GM12878 (cell line): ENCODE measurements around the gene GARRE1. TPM values are rescaled to one million over a fixed set of nuclear protein-coding genes. Genes with fewer than 3 reads are reported as not detected.

Source experiments
- CBFB ChIP-seq: IDR thresholded peaks from 2 replicates; pipeline ENCODE4 v1.6.1; 2016; ENCODE audit warnings: antibody characterized with exemption, low read depth
- EP300 ChIP-seq, 2 experiments: fragments of 150-350 bp in 1 of 2; IDR thresholded peaks; 2 replicates each; pipeline ENCODE4 v1.6.1; 2011 to 2012; ENCODE audit warnings: low read depth in 2 of 2, low read length in 2 of 2, borderline replicate concordance in 1 of 2, improper control_type of control experiment in 1 of 2, inconsistent platforms in 1 of 2; ENCODE audit not compliant: control insufficient read depth in 1 of 2
- ESRRA ChIP-seq: IDR thresholded peaks from 2 replicates; pipeline ENCODE4 v1.6.1; 2012; ENCODE audit warnings: mild to moderate bottlenecking, low read length, improper control_type of control experiment
- IKZF1 ChIP-seq: fragments of 450-650 bp; conservative IDR thresholded peaks from 2 replicates; pipeline ENCODE4 v1.6.1; 2017; ENCODE audit warnings: antibody characterized with exemption, mild to moderate bottlenecking
- MLLT1 ChIP-seq: fragments of 450-650 bp; IDR thresholded peaks from 2 replicates; pipeline ENCODE4 v1.6.1; 2016; ENCODE audit warnings: mild to moderate bottlenecking
- NFYA ChIP-seq: IDR thresholded peaks from 2 replicates; pipeline ENCODE4 v1.6.1; 2011; ENCODE audit warnings: low read depth, mild to moderate bottlenecking, low read length, improper control_type of control experiment, borderline replicate concordance
- NR2C1 ChIP-seq: fragments of 450-650 bp; IDR thresholded peaks from 2 replicates; pipeline ENCODE4 v1.6.1; 2017; ENCODE audit warnings: antibody characterized with exemption, mild to moderate bottlenecking, moderate library complexity
- PAX5 ChIP-seq: IDR thresholded peaks from 2 replicates; pipeline ENCODE4 v1.6.1; 2011; ENCODE audit warnings: low read depth, low read length, borderline replicate concordance
- RELA ChIP-seq: fragments of 450-650 bp; IDR thresholded peaks from 2 replicates; pipeline ENCODE4 v1.8.0; 2014; ENCODE audit warnings: borderline replicate concordance; ENCODE audit not compliant: partially characterized antibody
- SIX5 ChIP-seq: IDR thresholded peaks from 2 replicates; pipeline ENCODE4 v1.6.1; 2011; ENCODE audit warnings: mild to moderate bottlenecking, low read depth, low read length, moderate library complexity; ENCODE audit not compliant: severe bottlenecking
- SUPT20H ChIP-seq: IDR thresholded peaks from 2 replicates; pipeline ENCODE4 v1.6.1; 2011; ENCODE audit warnings: low read depth, mild to moderate bottlenecking, low read length, moderate library complexity, borderline replicate concordance; ENCODE audit not compliant: control insufficient read depth
- polyA plus RNA-seq, 11 experiments: library from polyadenylated mRNA; depleted of rRNA in 4 of 11; unstranded in 6 of 11; stranded (reverse) in 5 of 11; fragments of >200 nt; fragmentation: Nextera tagmentation in 4 of 11; fragmentation: Illumina TruSeq in 1 of 11; extraction: Ambion mirVana in 4 of 11; extraction: Trizol in 1 of 11; gene quantifications; 1 replicate in 1 of 11; 2 replicates in 10 of 11; pipeline versions ENCODE4 v1.2.1 to v1.2.3, GENCODE V29; 2011 to 2016; ENCODE audit warnings: inconsistent platforms in 2 of 11, missing spikeins in 2 of 11, low read depth in 1 of 11
- total RNA-seq, 4 experiments: library from RNA; depleted of rRNA in 3 of 4; stranded (reverse); fragments of >200 nt in 3 of 4; fragmentation: Illumina TruSeq in 1 of 4; extraction: Trizol in 1 of 4; gene quantifications; 2 replicates each; pipeline versions ENCODE4 v1.2.1 to v1.2.3, GENCODE V29; 2013 to 2021
- TF ChIP-seq, protein P1 (sequence below): IDR thresholded peaks from 2 replicates; pipeline ENCODE4 v1.6.1; 2012; ENCODE audit warnings: improper control_type of control experiment, low read depth, low read length; ENCODE audit not compliant: insufficient replicate concordance
- TF ChIP-seq, protein P2 (sequence below): IDR thresholded peaks from 2 replicates; pipeline ENCODE4 v1.6.1; 2012; ENCODE audit warnings: low read length, inconsistent platforms
- TF ChIP-seq, protein P3 (sequence below): fragments of 450-650 bp; conservative IDR thresholded peaks from 2 replicates; pipeline ENCODE4 v1.6.1; 2017; ENCODE audit warnings: mild to moderate bottlenecking, moderate library complexity

The GARRE1 gene
- total and polyA plus RNA-seq, 10 of the 15 experiments (the other 5 are each of a cell fraction or from before 2014, with no cell fraction given): 1.1 to 9.4 (median 5.1) TPM

DNA sequence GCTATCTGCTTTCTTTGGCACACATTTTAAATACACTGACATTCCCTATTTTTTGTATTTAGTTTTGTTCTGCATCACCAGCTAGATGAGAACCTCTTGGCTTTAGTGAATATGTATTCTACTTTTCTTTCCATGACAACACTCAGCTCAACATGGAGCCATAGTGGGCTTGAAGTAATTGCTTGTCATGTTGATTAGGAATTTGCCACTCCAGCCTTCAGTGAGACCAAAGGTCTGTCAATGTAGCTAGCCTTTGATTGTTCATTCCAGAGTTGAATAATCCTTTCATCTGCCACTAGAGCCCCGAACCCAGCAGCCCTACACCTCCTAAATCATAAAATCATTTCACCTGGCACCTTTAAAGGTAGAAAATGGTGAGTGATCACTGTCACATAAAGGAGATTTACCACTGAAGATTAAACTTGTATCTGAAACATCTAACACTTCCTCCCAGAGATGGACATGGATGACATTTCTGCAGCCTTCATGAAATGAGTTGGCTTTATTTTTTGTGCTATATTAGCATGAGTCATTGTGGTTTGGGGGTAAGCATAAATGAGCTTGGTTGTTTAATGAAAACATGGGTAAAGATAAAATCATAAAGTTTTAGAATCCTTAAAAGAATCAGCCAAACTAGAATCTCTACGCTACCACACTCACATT, 29.2 kb upstream of the GARRE1 start (continued):
- TF ChIP-seq SUPT20H (no peak), ESRRA (no peak), PAX5 (no peak), NR2C1 (no peak), CBFB (0 out of 2 replicates have a peak, but pooled peaks have one; percentile 39), EP300 (IDR thresholded peaks at IDR 0.05; ENCODE audit: borderline replicate concordance in 1 of 2, control insufficient read depth in 1 of 2, low read depth in 2 of 2, low read length in 2 of 2) (no peak), SIX5 (no peak), MLLT1 (no peak), NFYA (no peak), IKZF1 (no peak), RELA (no peak)
- TF ChIP-seq, protein P1, sequence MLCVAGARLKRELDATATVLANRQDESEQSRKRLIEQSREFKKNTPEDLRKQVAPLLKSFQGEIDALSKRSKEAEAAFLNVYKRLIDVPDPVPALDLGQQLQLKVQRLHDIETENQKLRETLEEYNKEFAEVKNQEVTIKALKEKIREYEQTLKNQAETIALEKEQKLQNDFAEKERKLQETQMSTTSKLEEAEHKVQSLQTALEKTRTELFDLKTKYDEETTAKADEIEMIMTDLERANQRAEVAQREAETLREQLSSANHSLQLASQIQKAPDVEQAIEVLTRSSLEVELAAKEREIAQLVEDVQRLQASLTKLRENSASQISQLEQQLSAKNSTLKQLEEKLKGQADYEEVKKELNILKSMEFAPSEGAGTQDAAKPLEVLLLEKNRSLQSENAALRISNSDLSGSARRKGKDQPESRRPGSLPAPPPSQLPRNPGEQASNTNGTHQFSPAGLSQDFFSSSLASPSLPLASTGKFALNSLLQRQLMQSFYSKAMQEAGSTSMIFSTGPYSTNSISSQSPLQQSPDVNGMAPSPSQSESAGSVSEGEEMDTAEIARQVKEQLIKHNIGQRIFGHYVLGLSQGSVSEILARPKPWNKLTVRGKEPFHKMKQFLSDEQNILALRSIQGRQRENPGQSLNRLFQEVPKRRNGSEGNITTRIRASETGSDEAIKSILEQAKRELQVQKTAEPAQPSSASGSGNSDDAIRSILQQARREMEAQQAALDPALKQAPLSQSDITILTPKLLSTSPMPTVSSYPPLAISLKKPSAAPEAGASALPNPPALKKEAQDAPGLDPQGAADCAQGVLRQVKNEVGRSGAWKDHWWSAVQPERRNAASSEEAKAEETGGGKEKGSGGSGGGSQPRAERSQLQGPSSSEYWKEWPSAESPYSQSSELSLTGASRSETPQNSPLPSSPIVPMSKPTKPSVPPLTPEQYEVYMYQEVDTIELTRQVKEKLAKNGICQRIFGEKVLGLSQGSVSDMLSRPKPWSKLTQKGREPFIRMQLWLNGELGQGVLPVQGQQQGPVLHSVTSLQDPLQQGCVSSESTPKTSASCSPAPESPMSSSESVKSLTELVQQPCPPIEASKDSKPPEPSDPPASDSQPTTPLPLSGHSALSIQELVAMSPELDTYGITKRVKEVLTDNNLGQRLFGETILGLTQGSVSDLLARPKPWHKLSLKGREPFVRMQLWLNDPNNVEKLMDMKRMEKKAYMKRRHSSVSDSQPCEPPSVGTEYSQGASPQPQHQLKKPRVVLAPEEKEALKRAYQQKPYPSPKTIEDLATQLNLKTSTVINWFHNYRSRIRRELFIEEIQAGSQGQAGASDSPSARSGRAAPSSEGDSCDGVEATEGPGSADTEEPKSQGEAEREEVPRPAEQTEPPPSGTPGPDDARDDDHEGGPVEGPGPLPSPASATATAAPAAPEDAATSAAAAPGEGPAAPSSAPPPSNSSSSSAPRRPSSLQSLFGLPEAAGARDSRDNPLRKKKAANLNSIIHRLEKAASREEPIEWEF: no peak
- TF ChIP-seq, protein P2, sequence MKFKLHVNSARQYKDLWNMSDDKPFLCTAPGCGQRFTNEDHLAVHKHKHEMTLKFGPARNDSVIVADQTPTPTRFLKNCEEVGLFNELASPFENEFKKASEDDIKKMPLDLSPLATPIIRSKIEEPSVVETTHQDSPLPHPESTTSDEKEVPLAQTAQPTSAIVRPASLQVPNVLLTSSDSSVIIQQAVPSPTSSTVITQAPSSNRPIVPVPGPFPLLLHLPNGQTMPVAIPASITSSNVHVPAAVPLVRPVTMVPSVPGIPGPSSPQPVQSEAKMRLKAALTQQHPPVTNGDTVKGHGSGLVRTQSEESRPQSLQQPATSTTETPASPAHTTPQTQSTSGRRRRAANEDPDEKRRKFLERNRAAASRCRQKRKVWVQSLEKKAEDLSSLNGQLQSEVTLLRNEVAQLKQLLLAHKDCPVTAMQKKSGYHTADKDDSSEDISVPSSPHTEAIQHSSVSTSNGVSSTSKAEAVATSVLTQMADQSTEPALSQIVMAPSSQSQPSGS: peak; percentile 42; the same call in 1 of the 2 replicates
- TF ChIP-seq, protein P3, sequence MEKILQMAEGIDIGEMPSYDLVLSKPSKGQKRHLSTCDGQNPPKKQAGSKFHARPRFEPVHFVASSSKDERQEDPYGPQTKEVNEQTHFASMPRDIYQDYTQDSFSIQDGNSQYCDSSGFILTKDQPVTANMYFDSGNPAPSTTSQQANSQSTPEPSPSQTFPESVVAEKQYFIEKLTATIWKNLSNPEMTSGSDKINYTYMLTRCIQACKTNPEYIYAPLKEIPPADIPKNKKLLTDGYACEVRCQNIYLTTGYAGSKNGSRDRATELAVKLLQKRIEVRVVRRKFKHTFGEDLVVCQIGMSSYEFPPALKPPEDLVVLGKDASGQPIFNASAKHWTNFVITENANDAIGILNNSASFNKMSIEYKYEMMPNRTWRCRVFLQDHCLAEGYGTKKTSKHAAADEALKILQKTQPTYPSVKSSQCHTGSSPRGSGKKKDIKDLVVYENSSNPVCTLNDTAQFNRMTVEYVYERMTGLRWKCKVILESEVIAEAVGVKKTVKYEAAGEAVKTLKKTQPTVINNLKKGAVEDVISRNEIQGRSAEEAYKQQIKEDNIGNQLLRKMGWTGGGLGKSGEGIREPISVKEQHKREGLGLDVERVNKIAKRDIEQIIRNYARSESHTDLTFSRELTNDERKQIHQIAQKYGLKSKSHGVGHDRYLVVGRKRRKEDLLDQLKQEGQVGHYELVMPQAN: no peak
